Natural killer cell (primary cell): ENCODE data around the gene TUB. TPM values are rescaled to one million over a fixed set of nuclear protein-coding genes. Genes with fewer than 3 reads are reported as not detected.

ENCODE experiments used
- ATAC-seq, 3 donors: fragments of 150-1000 bp in 2 of 3; fragments of 200-7000 bp in 1 of 3; cut with Tn5 transposase; 1 replicate in 1 of 3; 2 replicates in 2 of 3; pipeline ENCODE4 v1.10.0; 2021; ENCODE audit warnings: mild to moderate bottlenecking in 2 of 3, moderate library complexity in 2 of 3
- DNase-seq, 2 donors: peaks; one replicate each; pipeline versions ENCODE4 v3.0.0 to v3.0.0-alpha.2; 2013 to 2021; ENCODE audit warnings: mixed read lengths in 1 of 2
- H3K27ac ChIP-seq: one replicate; pipeline ENCODE4 v1.5.1; 2013; ENCODE audit warnings: mild to moderate bottlenecking, low read length
- H3K27me3 ChIP-seq: one replicate; pipeline ENCODE4 v1.6.1; 2013; ENCODE audit warnings: low read length; ENCODE audit not compliant: control insufficient read depth, insufficient read depth
- H3K36me3 ChIP-seq: one replicate; pipeline ENCODE4 v1.6.1; 2013; ENCODE audit warnings: low read length; ENCODE audit not compliant: control insufficient read depth, insufficient read depth
- H3K4me1 ChIP-seq: one replicate; pipeline ENCODE4 v1.6.1; 2013; ENCODE audit warnings: low read length; ENCODE audit not compliant: control insufficient read depth, insufficient read depth
- H3K4me3 ChIP-seq: one replicate; pipeline ENCODE4 v1.5.1; 2013; ENCODE audit warnings: low read length
- H3K9me3 ChIP-seq: one replicate; pipeline ENCODE4 v1.6.1; 2013; ENCODE audit warnings: low read length; ENCODE audit not compliant: control insufficient read depth, insufficient read depth
- H3K27ac Mint-ChIP-seq, 2 donors: one replicate each; pipeline ENCODE4 v1.8.0; 2022; ENCODE audit warnings: mild to moderate bottlenecking in 2 of 2, mixed read lengths in 2 of 2, moderate library complexity in 1 of 2
- H3K27me3 Mint-ChIP-seq, 2 donors: one replicate each; pipeline ENCODE4 v1.8.0; 2022; ENCODE audit warnings: low read depth in 2 of 2, mixed read lengths in 2 of 2
- H3K36me3 Mint-ChIP-seq: one replicate; pipeline ENCODE4 v1.8.0; 2022; ENCODE audit warnings: mixed read lengths
- H3K4me1 Mint-ChIP-seq, 2 donors: one replicate each; pipeline ENCODE4 v1.8.0; 2022; ENCODE audit warnings: mixed read lengths in 2 of 2
- H3K4me3 Mint-ChIP-seq: one replicate; pipeline ENCODE4 v1.8.0; 2022; ENCODE audit warnings: mild to moderate bottlenecking, moderate library complexity, mixed read lengths
- H3K9me3 Mint-ChIP-seq, 2 donors: one replicate each; pipeline ENCODE4 v1.8.0; 2022; ENCODE audit warnings: mixed read lengths in 2 of 2
- WGBS: methylation state at CpG from one replicate; pipeline ENCODE4 v1.1.7; 2013; ENCODE audit warnings: missing lambda C conversion rate; ENCODE audit not compliant: insufficient coverage; 5-methylcytosine and 5-hydroxymethylcytosine counted together
- intact Hi-C: fragments of 100-400 bp; cut with micrococcal nuclease; formaldehyde crosslinking; loops from one replicate; pipeline ENCODE4 v1.14.2; 2022
- total RNA-seq, 4 donors: library from RNA; stranded (reverse); fragments of 120-200 nt in 1 of 4; gene quantifications; one replicate each; pipeline versions ENCODE4 v1.2.3 to v1.2.4, GENCODE V29; 2013 to 2022
- TF ChIP-seq, protein P1 (sequence below): fragments of 200-600 bp; IDR thresholded peaks from one replicate; pipeline ENCODE4 v1.8.0; 2022; ENCODE audit warnings: antibody characterized with exemption

Gene TUB
- total RNA-seq, 3 donors from 2014 or later (not counting 1 experiment from before 2014, with no cell fraction given): not detected

DNA sequence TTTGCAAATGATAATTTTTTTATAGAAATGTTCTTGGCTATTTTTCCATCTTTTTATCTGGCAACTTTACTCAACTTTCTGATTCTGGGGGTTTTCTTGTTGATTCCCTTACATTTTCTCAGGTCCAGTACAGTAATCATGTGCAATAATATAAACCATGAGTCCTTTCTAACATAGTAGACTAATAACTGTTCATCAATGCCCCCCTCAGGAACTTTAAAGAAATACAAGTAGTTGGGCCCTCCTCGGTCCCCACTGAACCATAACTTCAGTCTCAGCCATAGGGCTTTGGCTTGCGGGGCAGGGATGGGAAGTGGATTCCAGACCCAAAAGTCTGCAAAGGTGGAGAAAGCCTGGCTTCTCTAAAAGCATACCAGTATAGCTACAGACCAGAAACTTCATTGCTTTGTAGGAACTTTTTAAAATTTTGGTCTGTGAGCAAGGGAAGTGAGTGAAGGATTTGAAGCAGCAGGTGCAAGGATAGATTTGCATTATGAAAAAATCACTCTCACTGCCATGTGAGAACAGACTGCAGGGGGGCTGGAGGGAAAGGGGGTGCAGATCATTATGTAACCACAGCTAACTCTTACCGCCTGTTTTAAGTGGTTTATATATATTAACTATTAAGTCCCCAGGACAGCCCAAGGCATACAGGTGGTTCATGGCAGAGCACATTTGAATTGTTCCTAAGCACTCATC lies 10.4 kb upstream of the TUB start:
- Mint-ChIP-seq H3K4me3 (no peak overlapping the region), H3K27me3 (peaks cover 18 to 55% of the 10 kb centered on the region in 2 donors), H3K9me3 (no peaks in the 10 kb centered on the region), H3K4me1 (no peaks in the 10 kb centered on the region), H3K36me3 (no peaks in the 10 kb centered on the region), H3K27ac (no peak overlapping the region)
- ATAC-seq (no peak), DNase-seq (peak in 1 of 2 donors; percentile 14)
- Histone ChIP-seq H3K4me3 (no peak overlapping the region), H3K9me3 (no peaks in the 10 kb centered on the region), H3K27ac (no peak overlapping the region), H3K4me1 (no peaks in the 10 kb centered on the region), H3K27me3 (no peaks in the 10 kb centered on the region), H3K36me3 (no peaks in the 10 kb centered on the region)
- WGBS: 24% methylated on average over 2 of the region's 3 CpGs
- intact Hi-C loops: no loop called here
- TF ChIP-seq, protein P1, sequence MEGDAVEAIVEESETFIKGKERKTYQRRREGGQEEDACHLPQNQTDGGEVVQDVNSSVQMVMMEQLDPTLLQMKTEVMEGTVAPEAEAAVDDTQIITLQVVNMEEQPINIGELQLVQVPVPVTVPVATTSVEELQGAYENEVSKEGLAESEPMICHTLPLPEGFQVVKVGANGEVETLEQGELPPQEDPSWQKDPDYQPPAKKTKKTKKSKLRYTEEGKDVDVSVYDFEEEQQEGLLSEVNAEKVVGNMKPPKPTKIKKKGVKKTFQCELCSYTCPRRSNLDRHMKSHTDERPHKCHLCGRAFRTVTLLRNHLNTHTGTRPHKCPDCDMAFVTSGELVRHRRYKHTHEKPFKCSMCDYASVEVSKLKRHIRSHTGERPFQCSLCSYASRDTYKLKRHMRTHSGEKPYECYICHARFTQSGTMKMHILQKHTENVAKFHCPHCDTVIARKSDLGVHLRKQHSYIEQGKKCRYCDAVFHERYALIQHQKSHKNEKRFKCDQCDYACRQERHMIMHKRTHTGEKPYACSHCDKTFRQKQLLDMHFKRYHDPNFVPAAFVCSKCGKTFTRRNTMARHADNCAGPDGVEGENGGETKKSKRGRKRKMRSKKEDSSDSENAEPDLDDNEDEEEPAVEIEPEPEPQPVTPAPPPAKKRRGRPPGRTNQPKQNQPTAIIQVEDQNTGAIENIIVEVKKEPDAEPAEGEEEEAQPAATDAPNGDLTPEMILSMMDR: no peak

DNA sequence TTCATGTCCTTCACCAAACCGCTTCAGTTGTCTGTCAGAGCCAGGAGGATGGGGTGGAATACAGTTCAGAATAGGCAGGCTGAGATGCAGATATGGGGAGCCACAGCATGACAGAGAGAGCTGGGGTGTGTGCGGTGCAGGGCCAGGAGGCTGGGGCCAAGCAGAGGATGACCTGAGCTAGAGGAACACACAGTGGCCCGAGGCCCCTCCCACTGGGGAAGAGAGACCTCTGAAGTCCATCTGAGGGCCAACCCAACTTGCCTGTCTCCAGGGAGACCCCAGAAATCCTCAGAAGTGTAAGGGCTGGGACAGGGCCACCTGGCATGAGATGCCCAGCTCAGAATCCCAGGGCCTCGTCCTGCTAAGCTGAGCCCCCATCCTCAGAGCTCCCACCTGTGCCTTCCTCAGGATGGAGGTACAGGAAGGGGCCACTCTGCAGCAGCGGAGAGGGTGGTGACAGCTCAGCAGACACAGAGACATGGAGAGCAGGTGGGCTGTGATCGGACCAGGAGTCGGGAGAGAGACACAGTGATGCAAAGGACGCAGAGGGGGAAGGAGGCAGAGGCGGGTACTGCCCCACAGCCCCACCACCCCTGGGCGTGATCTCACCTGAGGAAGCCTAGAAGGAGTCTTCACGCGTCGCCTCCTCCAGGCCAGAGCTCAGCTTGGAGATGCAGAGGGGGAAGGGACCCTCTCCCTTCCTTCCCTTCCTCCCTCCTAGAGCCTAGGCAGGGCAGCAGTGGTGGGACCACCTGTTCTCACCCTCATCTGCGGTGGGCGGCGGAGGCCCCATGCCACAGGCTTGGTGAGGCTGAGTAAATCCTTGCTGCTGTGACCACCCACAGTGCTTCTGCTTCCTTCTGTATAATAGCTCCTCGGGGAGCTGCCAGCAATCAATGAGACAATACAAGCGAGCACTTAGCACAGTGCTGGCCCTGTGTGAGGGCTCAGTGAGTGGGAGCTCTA lies 9.1 kb upstream of the TUB start:
- Histone ChIP-seq H3K27ac (no peak overlapping the region), H3K9me3 (no peaks in the 10 kb centered on the region), H3K4me3 (no peak overlapping the region), H3K27me3 (no peaks in the 10 kb centered on the region), H3K36me3 (no peaks in the 10 kb centered on the region), H3K4me1 (no peaks in the 10 kb centered on the region)
- H3K27ac Mint-ChIP-seq: no peak overlapping the region
- H3K9me3 Mint-ChIP-seq: no peaks in the 10 kb centered on the region
- ATAC-seq (no peak), DNase-seq (no peak)
- intact Hi-C loops: no loop called here
- H3K4me3 Mint-ChIP-seq: no peak overlapping the region
- H3K36me3 Mint-ChIP-seq: no peaks in the 10 kb centered on the region
- no peaks in the 10 kb centered on the region for H3K4me1 Mint-ChIP-seq
- peaks cover 18 to 55% of the 10 kb centered on the region in 2 donors for H3K27me3 Mint-ChIP-seq
- WGBS: 77% methylated on average over 16 of the region's 18 CpGs
- TF ChIP-seq, protein P1: no peak

DNA sequence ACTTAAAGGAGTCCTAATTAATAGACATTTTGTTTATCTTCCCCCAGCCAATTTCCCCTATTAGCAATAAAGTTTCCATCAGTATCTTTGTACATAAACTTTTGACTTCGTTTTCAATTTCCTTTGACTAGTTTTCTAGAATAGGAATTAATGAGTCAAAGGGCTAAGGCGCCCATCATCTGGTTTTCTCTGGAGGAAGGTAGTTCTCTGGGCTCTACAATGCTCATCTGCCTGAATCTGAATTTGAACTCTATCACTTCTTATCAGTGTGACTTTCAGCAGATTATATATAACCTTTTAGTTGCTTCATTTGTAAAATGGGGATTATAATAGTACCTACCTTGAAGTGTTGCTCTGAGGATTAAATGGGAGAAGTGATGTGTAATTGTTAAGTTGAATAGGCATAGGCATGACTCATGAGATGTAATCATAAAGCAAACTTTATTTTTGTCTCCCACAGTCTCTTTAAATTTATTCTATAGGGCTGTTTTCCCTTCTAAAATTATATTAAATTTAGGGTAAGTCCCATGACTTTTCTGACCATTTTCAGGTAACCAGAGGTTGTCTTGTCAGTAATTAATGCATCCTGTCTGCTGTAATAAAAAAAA lies 5.8 kb upstream of the TUB start:
- Mint-ChIP-seq H3K27me3 (peaks cover 21 to 53% of the 10 kb centered on the region in 2 donors), H3K36me3 (no peaks in the 10 kb centered on the region), H3K4me3 (no peak overlapping the region), H3K27ac (no peak overlapping the region), H3K9me3 (no peaks in the 10 kb centered on the region), H3K4me1 (no peaks in the 10 kb centered on the region)
- no peak for ATAC-seq
- H3K27ac ChIP-seq: no peak overlapping the region
- TF ChIP-seq, protein P1: no peak
- no peaks in the 10 kb centered on the region for H3K4me1 ChIP-seq
- H3K27me3 ChIP-seq: no peaks in the 10 kb centered on the region
- intact Hi-C loops: no loop called here
- no peak for DNase-seq
- no peaks in the 10 kb centered on the region for H3K9me3 ChIP-seq
- 88% methylated on average over 1 of the region's 2 CpGs for WGBS
- no peaks in the 10 kb centered on the region for H3K36me3 ChIP-seq
- H3K4me3 ChIP-seq: no peak overlapping the region
